ENCODE results near the gene CLDN16.

GRCh38 chr3:190446573-190447279 is 58.8 kb downstream of the CLDN16 start:
- no peak for TF ChIP-seq CTCF (IDR thresholded peaks at IDR 0.05; ENCODE audit: low read depth, low read length, poor library complexity, severe bottlenecking)
- no peak for TF ChIP-seq EZH2phosphoT487 (IDR thresholded peaks at IDR 0.05; ENCODE audit: borderline replicate concordance, low read length)
